SK-N-SH treated with all-trans-retinoic acid at 6 μM for 48 hours (cell line): ENCODE results near the gene CTTNBP2.

ENCODE experiments used
- ARNTL ChIP-seq: fragments of 450-650 bp; formaldehyde crosslinking; IDR thresholded peaks from 2 replicates; pipeline ENCODE4 v1.5.0; 2020; ENCODE audit warnings: low read depth, mild to moderate bottlenecking, moderate library complexity, borderline replicate concordance
- BACH2 ChIP-seq: fragments of 250-450 bp; sonication (Bioruptor Pico); IDR thresholded peaks from 2 replicates; pipeline ENCODE4 v1.9.0; 2021; ENCODE audit warnings: mild to moderate bottlenecking, borderline replicate concordance
- CREB5 ChIP-seq: fragments of 250-450 bp; sonication (Bioruptor Pico); IDR thresholded peaks from 2 replicates; pipeline ENCODE4 v1.5.1; 2020; ENCODE audit warnings: low read depth, mild to moderate bottlenecking, moderate library complexity
- CSRNP3 ChIP-seq: fragments of 250-450 bp; sonication (Bioruptor Pico); IDR thresholded peaks from 2 replicates; pipeline ENCODE4 v1.5.1; 2021; ENCODE audit warnings: mild to moderate bottlenecking, moderate library complexity
- ISL1 ChIP-seq: fragments of 250-450 bp; sonication (Bioruptor Pico); IDR thresholded peaks from 2 replicates; pipeline ENCODE4 v2.1.2; 2022; ENCODE audit warnings: mild to moderate bottlenecking, moderate library complexity
- PATZ1 ChIP-seq: fragments of 250-450 bp; sonication (Bioruptor Pico); IDR thresholded peaks from 2 replicates; pipeline ENCODE4 v1.8.0; 2020; ENCODE audit warnings: mild to moderate bottlenecking, moderate library complexity, borderline replicate concordance
- POU6F1 ChIP-seq: fragments of 250-450 bp; sonication (Bioruptor Pico); IDR thresholded peaks from 2 replicates; pipeline ENCODE4 v1.8.0; 2021; ENCODE audit warnings: low read depth, mild to moderate bottlenecking, moderate library complexity, borderline replicate concordance
- RARB ChIP-seq: fragments of 250-450 bp; sonication (Bioruptor Pico); IDR thresholded peaks from 2 replicates; pipeline ENCODE4 v1.8.0; 2021; ENCODE audit warnings: mild to moderate bottlenecking, moderate library complexity
- ZC3H10 ChIP-seq: fragments of 250-450 bp; sonication (Bioruptor Pico); IDR thresholded peaks from 2 replicates; pipeline ENCODE4 v1.5.1; 2021; ENCODE audit warnings: mild to moderate bottlenecking, moderate library complexity
- ZFP3 ChIP-seq: fragments of 250-450 bp; sonication (Bioruptor Pico); IDR thresholded peaks from 2 replicates; pipeline ENCODE4 v1.5.0; 2020; ENCODE audit warnings: mild to moderate bottlenecking, moderate library complexity
- ZFP30 ChIP-seq: fragments of 450-650 bp; formaldehyde crosslinking; IDR thresholded peaks from 2 replicates; pipeline ENCODE4 v1.5.0; 2022; ENCODE audit warnings: mild to moderate bottlenecking, moderate library complexity

GRCh38 chr7:117737926-117738325 lies 135.3 kb downstream of the CTTNBP2 start:
- TF ChIP-seq POU6F1 (CRISPR knock-in tag) (no peak), BACH2 (CRISPR knock-in tag) (no peak), ARNTL (CRISPR knock-in tag) (no peak), RARB (CRISPR knock-in tag) (no peak), ZC3H10 (CRISPR knock-in tag) (no peak), ZFP30 (CRISPR knock-in tag) (no peak), PATZ1 (CRISPR knock-in tag) (no peak), CREB5 (CRISPR knock-in tag) (no peak), CSRNP3 (CRISPR knock-in tag) (no peak), ISL1 (no peak), ZFP3 (CRISPR knock-in tag) (no peak)
